ENCODE data around the gene ADISSP. TPM values are rescaled to one million over a fixed set of nuclear protein-coding genes. Genes with fewer than 3 reads are reported as not detected.

ADISSP gene
- total and polyA plus RNA-seq, 9 of the 15 experiments (the other 6 are each of a cell fraction or from before 2014, with no cell fraction given), result 1.4 to 70.6 (median 23.4) TPM

- TF ChIP-seq, protein P1, sequence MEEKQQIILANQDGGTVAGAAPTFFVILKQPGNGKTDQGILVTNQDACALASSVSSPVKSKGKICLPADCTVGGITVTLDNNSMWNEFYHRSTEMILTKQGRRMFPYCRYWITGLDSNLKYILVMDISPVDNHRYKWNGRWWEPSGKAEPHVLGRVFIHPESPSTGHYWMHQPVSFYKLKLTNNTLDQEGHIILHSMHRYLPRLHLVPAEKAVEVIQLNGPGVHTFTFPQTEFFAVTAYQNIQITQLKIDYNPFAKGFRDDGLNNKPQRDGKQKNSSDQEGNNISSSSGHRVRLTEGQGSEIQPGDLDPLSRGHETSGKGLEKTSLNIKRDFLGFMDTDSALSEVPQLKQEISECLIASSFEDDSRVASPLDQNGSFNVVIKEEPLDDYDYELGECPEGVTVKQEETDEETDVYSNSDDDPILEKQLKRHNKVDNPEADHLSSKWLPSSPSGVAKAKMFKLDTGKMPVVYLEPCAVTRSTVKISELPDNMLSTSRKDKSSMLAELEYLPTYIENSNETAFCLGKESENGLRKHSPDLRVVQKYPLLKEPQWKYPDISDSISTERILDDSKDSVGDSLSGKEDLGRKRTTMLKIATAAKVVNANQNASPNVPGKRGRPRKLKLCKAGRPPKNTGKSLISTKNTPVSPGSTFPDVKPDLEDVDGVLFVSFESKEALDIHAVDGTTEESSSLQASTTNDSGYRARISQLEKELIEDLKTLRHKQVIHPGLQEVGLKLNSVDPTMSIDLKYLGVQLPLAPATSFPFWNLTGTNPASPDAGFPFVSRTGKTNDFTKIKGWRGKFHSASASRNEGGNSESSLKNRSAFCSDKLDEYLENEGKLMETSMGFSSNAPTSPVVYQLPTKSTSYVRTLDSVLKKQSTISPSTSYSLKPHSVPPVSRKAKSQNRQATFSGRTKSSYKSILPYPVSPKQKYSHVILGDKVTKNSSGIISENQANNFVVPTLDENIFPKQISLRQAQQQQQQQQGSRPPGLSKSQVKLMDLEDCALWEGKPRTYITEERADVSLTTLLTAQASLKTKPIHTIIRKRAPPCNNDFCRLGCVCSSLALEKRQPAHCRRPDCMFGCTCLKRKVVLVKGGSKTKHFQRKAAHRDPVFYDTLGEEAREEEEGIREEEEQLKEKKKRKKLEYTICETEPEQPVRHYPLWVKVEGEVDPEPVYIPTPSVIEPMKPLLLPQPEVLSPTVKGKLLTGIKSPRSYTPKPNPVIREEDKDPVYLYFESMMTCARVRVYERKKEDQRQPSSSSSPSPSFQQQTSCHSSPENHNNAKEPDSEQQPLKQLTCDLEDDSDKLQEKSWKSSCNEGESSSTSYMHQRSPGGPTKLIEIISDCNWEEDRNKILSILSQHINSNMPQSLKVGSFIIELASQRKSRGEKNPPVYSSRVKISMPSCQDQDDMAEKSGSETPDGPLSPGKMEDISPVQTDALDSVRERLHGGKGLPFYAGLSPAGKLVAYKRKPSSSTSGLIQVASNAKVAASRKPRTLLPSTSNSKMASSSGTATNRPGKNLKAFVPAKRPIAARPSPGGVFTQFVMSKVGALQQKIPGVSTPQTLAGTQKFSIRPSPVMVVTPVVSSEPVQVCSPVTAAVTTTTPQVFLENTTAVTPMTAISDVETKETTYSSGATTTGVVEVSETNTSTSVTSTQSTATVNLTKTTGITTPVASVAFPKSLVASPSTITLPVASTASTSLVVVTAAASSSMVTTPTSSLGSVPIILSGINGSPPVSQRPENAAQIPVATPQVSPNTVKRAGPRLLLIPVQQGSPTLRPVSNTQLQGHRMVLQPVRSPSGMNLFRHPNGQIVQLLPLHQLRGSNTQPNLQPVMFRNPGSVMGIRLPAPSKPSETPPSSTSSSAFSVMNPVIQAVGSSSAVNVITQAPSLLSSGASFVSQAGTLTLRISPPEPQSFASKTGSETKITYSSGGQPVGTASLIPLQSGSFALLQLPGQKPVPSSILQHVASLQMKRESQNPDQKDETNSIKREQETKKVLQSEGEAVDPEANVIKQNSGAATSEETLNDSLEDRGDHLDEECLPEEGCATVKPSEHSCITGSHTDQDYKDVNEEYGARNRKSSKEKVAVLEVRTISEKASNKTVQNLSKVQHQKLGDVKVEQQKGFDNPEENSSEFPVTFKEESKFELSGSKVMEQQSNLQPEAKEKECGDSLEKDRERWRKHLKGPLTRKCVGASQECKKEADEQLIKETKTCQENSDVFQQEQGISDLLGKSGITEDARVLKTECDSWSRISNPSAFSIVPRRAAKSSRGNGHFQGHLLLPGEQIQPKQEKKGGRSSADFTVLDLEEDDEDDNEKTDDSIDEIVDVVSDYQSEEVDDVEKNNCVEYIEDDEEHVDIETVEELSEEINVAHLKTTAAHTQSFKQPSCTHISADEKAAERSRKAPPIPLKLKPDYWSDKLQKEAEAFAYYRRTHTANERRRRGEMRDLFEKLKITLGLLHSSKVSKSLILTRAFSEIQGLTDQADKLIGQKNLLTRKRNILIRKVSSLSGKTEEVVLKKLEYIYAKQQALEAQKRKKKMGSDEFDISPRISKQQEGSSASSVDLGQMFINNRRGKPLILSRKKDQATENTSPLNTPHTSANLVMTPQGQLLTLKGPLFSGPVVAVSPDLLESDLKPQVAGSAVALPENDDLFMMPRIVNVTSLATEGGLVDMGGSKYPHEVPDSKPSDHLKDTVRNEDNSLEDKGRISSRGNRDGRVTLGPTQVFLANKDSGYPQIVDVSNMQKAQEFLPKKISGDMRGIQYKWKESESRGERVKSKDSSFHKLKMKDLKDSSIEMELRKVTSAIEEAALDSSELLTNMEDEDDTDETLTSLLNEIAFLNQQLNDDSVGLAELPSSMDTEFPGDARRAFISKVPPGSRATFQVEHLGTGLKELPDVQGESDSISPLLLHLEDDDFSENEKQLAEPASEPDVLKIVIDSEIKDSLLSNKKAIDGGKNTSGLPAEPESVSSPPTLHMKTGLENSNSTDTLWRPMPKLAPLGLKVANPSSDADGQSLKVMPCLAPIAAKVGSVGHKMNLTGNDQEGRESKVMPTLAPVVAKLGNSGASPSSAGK (IDR thresholded peaks at IDR 0.05), result peak; percentile 79
- no peak for TF ChIP-seq ASH1L (IDR thresholded peaks at IDR 0.05; ENCODE audit: borderline replicate concordance, low read depth, partially characterized antibody)
- TF ChIP-seq CREB3L1 (IDR thresholded peaks at IDR 0.05; ENCODE audit: borderline replicate concordance, low read depth), result peak; percentile 63; the same call in 1 of the 2 replicates
- TF ChIP-seq RFX5 (IDR thresholded peaks at IDR 0.05; ENCODE audit: low read depth, low read length), result no peak
- TF ChIP-seq, protein P2, sequence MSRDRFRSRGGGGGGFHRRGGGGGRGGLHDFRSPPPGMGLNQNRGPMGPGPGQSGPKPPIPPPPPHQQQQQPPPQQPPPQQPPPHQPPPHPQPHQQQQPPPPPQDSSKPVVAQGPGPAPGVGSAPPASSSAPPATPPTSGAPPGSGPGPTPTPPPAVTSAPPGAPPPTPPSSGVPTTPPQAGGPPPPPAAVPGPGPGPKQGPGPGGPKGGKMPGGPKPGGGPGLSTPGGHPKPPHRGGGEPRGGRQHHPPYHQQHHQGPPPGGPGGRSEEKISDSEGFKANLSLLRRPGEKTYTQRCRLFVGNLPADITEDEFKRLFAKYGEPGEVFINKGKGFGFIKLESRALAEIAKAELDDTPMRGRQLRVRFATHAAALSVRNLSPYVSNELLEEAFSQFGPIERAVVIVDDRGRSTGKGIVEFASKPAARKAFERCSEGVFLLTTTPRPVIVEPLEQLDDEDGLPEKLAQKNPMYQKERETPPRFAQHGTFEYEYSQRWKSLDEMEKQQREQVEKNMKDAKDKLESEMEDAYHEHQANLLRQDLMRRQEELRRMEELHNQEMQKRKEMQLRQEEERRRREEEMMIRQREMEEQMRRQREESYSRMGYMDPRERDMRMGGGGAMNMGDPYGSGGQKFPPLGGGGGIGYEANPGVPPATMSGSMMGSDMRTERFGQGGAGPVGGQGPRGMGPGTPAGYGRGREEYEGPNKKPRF (IDR thresholded peaks at IDR 0.05; ENCODE audit: low read depth, low read length), result no peak
- TF ChIP-seq STAT5A (IDR thresholded peaks at IDR 0.05; ENCODE audit: borderline replicate concordance, low read length), result no peak
- TF ChIP-seq MBD2 (IDR thresholded peaks at IDR 0.05; ENCODE audit: borderline replicate concordance, low read depth), result 0 out of 2 replicates have a peak, but pooled peaks have one; percentile 13
- TF ChIP-seq ZNF431 (CRISPR knock-in tag; IDR thresholded peaks at IDR 0.05), result peak; percentile 16; the same call in 1 of the 2 replicates
- no peak for TF ChIP-seq CC2D1A (IDR thresholded peaks at IDR 0.05)
- TF ChIP-seq HDGF (IDR thresholded peaks at IDR 0.05), result no peak
- TF ChIP-seq WHSC1 (IDR thresholded peaks at IDR 0.05; ENCODE audit: low read length), result no peak
- TF ChIP-seq TAF15 (IDR thresholded peaks at IDR 0.05; ENCODE audit: low read depth, low read length), result no peak
Measured at GRCh38 chr20:3767427-3768341, at the start of gene ADISSP (continued).

All from K562 (cell line).